ENCODE data around the gene PIM2.
"Not testable (repeated sequence)": the region's sequence is repeated elsewhere in the genome, so short reads cannot be mapped to it uniquely, and the experiment has no call there.

PIM2 gene

DNA sequence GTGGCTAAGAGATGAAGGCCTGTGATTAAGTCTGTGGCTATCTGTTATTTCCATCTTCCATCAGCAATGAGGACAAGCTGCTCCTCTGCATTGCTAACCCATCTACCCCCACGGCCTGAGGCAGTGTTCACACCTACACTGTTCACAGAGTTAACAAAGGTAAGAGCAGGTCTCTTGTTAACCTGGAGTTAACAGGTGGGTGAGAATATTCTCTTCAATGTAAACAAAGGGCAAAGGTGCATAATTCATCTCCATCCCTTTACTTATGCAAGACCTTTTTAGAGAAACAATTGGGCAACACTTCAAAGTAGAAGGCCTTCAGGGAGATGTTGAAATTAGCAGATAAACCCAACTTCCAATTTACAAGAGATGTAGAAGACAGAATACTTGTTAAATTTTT lies 10.2 kb downstream of the PIM2 start:
- no peak for DNase-seq (ENCODE audit: low spot score)

DNA sequence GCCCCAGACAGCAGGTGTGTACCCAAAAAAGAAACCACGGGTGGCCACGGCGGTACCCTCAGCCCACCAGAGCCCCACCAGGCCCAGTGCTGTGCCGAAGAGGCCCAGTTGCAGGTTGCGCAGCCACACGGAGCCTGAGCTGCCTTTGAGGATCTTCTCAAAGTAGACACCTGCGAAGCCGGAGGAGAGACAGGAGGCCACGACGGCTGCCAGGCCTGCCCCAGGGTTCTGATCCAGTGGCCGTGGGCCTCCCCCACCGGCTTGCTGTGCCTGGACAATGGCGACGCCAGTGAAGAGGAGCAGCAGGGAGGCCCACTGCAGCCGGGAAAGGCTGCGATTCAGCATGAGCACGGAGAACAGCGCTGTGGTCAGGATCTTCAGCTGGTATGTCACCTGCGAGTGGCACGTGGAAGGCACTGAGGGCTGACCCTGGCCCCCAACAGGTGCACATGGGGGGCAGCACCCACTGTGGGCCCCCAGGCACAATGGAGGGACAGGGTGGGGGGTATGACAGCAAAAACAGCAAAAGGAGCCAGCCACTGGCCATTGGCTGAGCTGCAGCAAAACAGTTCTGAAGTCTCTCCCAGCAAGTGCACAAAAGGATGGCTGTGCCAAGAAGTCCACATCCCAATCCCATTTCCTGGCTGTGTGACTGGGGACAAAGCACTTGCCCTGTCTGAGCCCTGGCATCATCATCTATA lies 13.6 kb downstream of the PIM2 start:
- DNase-seq (ENCODE audit: low spot score) = no peak

DNA sequence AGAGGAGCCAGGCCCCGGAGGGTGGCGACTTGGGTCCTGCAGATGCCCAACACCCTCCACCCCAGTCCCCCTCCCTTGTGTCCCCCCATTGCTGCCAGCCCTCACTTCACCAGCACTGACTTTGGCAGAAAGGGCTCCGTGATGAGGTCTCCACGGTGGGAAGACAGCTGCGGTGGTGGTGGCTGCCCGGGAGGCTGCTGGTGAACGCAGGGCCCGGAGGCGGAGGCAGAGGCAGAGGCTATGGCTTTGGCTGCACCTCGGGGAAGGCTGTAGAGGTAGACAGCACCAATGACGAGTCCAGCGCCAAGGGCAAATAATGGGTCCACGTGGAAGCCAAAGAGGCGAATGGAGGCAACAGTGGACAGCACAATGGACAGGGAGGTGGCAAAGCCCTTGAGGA lies 14.2 kb downstream of the PIM2 start:
- DNase-seq (ENCODE audit: low spot score) = no peak

DNA sequence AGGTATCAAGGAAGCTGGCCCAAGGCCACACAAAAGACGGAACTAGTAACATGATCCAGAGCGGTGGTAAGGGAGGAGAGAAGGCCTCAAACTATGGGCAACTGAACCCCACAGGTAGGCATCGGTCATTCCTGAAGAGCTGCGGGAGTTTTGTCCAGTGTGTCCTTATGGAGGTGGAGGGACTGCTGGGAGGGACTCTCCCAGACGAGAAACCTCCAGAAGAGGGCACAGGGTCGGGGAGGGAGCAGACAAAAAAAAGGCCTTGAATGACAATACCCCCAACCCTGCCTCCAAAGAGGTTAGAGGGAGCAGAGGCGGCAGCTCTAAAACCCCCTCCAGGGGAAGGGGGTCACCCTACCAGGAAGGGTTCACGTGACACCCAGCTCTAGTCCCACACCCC lies 14.6 kb downstream of the PIM2 start:
- DNase-seq (ENCODE audit: low spot score) = no peak

DNA sequence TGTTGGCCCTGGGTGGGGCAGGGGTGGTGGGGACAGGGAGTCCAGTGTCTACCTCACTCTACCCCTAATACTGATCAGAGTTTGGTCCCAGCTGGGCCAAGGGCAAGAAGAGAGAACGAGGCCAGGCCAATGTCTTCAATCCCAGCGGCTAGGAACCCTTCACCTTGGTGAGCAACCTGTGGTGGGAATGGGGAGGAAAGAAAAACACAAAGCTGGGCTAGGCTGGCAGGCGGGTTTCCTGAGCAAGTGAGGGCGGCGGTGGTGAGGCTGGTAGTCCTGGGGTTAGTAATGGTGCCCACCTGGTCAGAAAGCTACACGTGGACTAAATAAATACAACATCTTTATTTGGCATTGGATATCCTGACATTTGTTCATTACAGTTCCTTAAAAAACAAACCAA lies 15.5 kb downstream of the PIM2 start:
- DNase-seq (ENCODE audit: low spot score) = no peak

DNA sequence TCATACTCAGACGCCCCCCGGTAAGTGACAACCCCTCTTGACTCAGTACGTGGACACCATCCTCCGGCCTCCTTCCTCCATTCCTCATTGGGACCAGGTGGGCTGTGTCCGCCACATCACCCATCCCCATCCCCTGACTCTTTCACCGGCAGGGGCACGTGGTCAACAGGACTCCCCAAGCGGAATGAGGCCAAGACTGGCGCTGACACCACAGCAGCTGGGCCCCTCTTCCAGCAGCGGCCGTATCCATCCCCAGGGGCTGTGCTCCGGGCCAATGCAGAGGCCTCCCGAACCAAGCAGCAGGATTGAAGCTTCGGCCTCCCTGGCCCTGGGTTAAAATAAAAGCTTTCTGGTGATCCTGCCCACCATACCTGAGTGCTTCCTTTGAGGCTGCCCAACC lies 16.0 kb downstream of the PIM2 start:
- no peak for DNase-seq (ENCODE audit: low spot score)

DNA sequence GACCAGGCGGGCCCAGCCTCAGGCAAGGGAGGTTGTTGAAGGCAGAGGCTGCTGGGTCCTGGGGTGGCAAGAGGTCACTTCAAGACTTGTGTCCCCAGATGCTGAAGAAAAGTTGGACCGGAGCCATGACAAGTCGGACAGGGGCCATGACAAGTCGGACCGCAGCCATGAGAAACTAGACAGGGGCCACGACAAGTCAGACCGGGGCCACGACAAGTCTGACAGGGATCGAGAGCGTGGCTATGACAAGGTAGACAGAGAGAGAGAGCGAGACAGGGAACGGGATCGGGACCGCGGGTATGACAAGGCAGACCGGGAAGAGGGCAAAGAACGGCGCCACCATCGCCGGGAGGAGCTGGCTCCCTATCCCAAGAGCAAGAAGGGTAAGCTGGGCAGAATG lies 16.7 kb downstream of the PIM2 start:
- DNase-seq (ENCODE audit: low spot score) = no peak

DNA sequence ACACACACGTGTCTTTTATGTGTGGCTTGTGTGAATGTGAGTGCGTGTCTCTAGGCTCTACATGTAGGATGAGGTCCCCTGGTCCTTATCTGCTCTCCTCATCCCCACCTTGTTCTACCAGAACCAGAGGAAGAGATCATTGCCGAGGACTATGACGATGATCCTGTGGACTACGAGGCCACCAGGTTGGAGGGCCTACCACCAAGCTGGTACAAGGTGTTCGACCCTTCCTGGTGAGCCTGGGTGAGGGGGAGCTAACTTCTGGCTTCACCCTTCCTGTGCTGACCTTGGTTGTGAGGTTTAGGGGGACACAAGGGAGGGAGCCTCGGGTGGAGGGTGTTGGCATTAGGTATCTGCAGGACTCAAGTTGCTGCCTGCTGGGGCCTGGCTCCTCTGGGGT lies 17.8 kb downstream of the PIM2 start:
- no peak for DNase-seq (ENCODE audit: low spot score)

DNA sequence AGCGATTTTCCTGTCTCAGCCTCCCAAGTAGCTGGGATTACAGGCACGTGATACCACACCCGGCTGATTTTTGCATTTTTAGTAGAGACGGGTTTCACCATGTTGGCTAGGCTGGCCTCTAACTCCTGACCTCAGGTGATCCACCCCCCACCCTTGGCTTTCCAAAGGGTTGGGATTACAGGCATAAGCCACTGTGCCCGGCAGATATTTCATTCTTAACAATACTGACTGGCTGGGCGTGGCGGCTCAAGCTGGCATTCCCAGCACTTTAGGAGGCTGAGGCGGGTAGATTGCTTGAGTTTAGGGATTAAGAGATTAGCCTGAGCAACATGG lies 19.8 kb downstream of the PIM2 start:
- no peak for DNase-seq (ENCODE audit: low spot score)

DNA sequence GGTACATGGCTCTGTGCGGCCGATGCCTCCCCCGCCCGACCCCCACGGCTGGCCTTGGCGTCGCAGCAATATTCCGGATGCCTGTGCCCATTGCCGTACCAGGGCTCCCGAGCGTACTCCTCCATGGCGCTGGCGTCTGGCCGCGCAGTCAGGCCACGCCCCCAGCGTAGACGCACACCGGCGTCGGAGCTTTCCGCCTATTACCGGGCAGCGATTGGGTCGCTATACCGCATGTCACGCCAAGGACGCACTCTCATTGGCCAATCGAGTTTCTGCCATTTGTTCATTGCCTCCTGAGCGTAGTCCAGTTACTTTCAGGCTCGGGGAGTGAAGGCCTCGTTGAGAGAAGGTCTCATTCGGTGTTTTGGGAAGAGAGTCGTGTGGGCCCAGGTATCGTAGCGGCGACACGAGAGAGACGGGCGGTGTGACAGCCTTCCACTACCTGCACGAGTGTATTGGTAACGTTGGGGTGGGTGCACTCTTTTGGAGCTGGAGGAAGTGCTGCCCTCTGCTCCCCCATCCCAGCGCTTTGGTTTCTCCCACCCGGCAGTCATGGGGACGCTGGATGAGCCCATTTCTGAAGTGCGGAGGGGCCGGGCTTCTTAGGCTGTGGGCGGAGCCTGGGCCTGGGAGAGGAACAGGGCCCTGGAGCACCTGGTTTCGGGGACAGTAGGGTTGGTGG lies 21.1 kb downstream of the PIM2 start, which contains the start of the genes PQBP1 and TIMM17B:
TSS of gene PQBP1 (plus strand) at position 306 of the 682 bp plus-strand sequence. CDS start 580 bp downstream, outside the sequence.
TSS of gene TIMM17B (minus strand) at position 144 of the 682 bp plus-strand sequence. CDS start at position 125, 19 bp downstream.
- DNase-seq (ENCODE audit: low spot score) = peak; percentile 96

DNA sequence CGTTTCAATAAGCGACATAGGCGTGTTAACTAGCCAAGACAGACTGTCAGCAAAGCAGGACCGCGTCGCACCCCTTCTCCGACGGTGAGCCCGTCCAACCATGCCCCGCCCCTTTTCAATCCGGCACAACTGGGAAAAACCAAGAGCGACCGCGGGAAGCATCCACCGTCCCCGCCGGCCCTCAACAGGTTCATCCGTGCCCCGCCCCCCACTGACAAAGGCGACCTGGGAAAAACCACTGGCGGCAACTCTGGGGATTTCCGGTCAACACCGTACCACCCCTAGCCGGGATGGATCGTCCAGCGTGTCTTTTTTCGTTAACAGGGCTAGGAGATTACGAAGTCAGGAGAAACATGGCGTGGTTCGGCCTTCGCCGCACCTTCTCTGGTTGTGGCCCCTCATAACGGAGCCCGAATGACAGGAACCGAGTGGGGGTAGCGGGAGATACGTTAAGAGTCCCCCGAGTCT lies 21.6 kb downstream of the PIM2 start:
- peak; percentile 77 for DNase-seq (ENCODE audit: low spot score)

DNA sequence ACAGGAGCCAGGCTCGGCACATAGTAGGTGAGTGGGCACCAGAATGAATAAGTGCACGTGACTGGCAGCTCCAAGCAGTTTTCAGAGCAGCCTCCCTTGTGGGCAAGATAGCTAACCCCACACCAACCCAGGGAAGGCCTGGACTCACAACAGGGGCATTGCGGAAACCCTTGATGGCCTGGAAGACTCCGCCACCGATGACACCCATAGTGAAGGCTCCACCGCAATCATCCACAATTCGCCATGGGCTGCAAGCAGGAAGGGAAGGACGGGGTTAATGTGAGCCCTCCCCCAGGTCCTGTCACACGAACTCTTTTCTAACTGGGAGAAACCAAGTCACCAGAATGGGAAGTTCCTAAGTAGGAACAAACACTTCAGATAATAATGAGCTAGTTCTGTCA lies 22.2 kb downstream of the PIM2 start:
- peak; percentile 40 for DNase-seq (ENCODE audit: low spot score)

DNA sequence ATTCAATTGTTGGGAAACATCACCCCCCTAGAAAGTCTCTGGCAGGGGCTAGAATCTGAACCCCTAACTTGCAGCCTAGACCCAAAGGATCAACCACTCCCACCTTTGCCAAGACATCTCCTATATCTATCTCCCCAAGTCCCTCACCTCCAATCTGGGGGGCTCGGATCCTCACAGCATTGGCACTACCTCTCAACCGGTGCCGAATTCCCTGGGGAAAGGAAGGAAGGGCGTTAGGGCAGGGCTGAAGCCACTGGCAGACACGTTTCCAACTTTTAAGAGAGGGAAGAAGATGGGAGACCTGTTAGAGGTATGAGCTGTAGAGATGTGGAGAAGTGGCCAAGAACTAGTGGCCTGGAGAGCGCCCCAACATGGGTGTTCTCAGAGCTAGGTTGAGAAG lies 23.9 kb downstream of the PIM2 start:
- no peak for DNase-seq (ENCODE audit: low spot score)

DNA sequence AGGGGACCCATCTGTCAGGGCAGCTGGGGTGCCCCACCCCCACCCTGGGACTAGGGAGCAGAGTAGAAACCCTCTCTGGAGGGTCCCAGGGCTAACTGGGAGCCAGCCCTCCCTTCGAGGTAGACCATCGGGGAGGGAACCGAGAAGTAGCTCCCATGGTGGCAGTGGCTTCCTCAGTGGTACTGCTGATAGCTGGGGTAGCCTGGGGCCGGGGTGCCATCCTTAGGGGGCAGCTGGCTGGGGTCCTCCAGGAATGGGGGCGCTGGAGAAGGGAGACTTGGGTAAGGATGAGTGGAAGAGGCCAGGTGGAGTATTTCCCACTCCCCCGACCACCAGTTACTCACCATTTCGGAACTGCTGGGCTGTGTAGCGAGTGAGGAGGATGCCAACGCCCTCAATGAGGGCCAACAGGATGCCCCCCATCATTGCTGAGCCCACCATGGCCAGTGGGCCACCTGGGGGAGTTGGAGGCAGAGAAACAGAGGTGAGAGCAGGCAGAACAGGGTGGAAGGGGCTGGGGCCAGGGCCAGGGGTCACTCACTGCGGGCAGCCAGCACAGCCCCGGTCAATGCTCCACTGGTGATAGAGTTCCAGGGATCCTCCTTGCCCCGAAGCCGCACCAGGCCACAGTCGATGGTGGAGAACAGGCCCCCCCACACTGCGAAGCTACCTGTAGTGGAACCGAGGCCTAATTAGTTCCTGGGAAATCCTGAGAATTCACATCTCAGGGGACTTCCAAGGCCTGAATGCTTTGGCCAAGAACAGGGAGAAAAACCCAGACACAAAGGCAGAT lies 25.1 kb downstream of the PIM2 start:
- no peak for DNase-seq (ENCODE audit: low spot score)

DNA sequence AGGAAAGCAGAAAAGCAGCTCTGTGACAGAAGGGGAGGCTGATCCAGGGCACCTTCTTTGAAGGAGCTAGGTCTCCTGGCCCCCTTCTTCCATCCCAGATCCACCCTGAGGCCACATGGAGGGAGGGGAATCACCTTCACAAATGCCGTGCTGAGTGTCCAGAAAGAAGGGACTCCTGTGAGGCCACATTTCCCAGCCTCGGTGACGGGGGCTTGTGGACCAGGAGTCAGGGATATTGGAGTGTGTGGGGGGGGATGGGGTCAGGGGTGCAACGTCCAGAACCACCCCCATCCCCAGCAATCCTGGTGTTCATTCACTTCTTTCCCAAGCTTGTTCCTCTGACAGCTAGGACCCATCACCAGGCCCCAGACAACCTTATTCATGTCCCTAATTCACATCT lies 25.9 kb downstream of the PIM2 start:
- no peak for DNase-seq (ENCODE audit: low spot score)

DNA sequence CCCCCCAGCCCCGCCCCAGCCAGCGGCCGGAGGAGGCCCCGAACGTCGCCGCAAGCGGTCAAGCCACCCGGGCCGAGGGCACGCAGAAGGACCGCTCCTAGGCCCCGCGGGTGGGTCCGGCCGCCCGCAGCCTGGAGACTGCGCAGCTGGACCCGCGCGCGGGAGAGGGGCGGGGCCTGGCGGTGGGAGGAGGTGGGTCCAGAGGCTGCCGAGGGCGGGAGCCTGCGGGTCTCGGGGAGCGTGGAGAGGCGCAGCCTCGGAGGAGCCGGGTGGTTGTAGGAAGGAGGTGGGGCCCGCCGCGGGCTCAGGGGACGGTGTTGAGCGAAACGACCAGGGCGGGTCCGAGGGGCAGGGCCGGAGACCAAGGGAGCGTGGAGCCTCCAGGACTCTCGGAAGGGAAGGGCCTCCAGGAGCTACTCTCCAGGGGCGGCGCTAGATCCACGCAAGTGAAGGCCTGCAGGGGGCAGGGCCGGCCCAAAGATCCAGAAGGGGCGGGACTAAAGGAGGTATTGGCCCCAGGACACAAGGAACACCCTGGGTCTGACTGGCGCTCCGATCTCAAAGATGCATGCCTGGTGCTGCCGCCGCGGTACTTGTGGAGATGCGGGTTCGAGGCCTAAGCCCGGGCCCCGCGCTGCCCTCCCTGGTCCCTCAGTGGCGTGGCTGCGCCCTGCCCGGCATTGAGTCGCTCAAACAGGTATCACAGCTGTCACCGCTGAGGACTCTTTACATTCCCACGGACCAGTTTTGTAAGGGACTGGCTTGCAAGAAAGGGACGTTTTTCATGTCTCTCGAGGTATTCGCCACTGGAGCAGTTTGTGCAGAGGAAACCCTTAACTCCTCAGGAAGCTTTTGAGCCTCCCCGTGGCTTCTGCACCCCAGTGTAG lies 27.2 kb downstream of the PIM2 start:
- peak; percentile 91 for DNase-seq (ENCODE audit: low spot score)

DNA sequence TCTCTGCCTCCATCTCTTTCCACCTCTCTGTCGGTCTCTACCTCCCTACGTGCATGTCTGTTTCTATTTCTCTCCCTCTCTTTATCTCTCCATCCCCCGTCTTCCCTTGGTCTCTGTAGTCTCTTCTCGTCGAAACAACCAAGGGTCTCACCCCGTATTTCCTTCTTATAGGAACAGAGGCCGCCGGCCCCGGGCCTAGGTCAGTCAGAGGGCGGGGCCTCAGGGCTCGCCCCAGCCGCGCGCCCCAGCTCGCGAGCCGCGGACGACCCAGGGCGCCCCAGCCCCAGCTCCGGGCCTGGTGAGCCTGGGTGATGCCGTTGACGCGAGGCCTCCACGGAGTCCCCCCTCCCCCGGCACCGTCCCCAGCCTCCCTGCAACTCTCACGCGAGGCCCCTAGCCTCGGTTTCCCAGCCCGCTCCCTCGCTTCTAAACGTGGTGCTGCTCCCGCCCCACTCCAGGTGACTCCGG lies 27.9 kb downstream of the PIM2 start:
- DNase-seq (ENCODE audit: low spot score) = no peak

DNA sequence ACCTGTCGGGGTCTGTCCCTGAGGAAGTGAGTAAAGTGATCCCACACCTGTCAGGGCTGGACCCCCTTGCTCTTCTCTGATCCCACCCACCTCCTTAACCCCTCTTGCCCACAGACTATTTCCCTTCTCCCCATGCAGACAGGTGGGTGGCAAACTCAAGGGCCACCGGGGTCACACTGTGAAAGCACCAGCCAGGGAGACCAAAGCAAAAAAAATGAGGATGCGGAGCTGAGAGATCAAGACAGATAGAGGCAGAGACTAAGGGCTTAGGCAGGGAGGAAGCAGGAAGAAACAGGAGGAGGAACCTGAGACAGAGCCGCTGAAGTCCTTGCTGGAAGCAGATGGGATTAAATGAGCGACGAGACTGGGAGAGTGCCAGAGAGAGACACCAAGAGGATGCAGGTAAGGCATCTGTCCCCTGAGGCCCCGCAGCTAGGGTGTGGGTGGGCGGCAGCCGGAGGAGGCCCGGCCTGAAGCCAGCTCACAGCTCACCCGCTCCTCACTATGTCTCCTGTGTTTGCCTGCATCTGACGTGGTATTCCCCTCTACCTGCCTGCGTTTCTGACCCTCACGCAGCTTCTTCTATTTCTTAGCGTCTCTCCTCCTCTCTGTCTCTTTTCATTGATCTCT lies 28.4 kb downstream of the PIM2 start:
- peak; percentile 26 for DNase-seq (ENCODE audit: low spot score)

DNA sequence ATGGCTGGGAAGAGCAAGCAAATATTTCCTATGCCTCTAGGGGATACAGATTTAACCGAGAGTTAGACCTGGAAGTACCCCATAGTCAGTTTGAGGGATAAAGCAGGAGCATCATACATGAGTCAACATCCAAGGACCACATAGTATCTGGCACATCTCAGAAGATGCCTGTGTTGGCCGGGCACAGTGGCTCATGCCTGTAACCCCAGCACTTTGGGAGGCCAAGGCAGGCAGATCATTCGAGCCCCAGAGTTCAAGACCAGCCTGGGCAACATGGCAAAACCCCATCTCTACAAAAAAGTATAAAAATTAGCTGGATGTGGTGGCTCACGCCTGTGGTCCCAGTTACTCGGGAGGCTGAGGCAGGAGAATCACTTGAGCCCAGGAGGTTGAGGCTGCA lies 32.2 kb downstream of the PIM2 start:
- DNase-seq (ENCODE audit: low spot score) = not testable (repeated sequence)

DNA sequence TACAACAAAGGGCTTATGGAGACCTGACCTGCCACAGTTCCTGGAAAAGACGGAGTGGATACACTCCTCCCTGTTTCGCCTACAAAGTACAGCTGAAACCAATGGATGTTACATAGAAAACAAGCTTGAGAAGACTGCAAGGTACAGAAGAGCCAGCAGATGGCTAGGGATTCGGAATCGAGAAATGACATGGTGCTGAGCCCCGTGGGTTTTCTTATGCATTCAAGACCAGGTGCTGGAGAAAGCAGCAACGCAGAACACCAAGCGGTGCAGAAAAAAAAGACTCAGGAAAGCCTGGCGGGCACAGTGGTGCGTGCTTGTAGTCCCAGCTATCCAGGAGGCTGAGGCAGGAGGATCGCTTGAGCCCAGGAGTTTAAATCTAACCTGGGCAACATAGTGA lies 35.1 kb downstream of the PIM2 start:
- DNase-seq (ENCODE audit: low spot score) = no peak

DNA sequence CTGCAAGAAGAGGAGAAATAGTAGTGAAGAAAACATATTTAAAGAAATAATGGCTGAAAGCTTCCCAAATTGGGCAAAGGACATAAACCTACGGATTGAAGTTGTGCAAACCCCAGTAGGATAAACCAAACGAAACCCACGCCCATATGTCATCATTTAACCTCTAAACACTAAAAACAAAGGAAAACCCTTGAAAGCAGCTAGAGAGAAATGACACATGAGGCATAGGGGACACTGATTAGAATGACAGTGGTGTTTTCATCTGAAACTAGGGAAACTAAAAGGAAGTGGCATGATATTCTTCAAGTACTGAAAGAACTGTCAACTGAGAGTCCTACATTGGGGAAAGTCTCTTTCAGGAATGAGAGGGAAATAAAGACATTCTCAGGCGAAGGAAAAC lies 41.9 kb downstream of the PIM2 start:
- not testable (repeated sequence) for DNase-seq (ENCODE audit: low spot score)
